Upper lobe of left lung (tissue), 4 donors: Measurements from ENCODE around the gene CYP51A1.

Experiments
- POLR2AphosphoS5 ChIP-seq, 2 donors: sonication (generic); formaldehyde crosslinking; IDR thresholded peaks; one replicate each; pipeline ENCODE4 v1.5.1; 2017; ENCODE audit warnings: antibody characterized with exemption in 2 of 2
- TF ChIP-seq, protein P1 (sequence below), 6 experiments: fragments of 450-650 bp in 4 of 6; fragments of 200-600 bp in 2 of 6; sonication (generic) in 2 of 6; IDR thresholded peaks; one replicate each; pipeline ENCODE4 v1.5.1; 2016 to 2019; ENCODE audit warnings: antibody characterized with exemption in 6 of 6

DNA sequence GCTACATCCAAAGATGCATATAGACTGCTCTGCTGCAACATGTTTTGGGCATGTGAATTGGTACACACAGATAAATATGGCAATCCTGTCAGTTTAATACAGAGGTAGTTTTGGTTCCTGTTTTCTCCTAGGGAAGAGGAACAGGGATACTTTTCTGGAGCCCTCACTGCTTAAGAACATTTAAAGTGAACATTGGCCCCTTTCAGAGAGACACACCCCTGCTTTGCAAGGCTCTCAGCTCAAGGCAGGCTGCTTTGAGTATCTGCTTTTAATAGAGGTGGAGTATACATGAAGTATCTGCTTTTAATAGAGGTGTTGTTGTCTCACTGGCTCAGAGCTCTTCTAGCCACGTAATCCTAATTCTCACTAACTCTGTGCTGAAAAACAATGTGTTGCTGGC is 38.9 kb downstream of the CYP51A1 start:
- TF ChIP-seq, protein P1, sequence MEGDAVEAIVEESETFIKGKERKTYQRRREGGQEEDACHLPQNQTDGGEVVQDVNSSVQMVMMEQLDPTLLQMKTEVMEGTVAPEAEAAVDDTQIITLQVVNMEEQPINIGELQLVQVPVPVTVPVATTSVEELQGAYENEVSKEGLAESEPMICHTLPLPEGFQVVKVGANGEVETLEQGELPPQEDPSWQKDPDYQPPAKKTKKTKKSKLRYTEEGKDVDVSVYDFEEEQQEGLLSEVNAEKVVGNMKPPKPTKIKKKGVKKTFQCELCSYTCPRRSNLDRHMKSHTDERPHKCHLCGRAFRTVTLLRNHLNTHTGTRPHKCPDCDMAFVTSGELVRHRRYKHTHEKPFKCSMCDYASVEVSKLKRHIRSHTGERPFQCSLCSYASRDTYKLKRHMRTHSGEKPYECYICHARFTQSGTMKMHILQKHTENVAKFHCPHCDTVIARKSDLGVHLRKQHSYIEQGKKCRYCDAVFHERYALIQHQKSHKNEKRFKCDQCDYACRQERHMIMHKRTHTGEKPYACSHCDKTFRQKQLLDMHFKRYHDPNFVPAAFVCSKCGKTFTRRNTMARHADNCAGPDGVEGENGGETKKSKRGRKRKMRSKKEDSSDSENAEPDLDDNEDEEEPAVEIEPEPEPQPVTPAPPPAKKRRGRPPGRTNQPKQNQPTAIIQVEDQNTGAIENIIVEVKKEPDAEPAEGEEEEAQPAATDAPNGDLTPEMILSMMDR (IDR thresholded peaks at IDR 0.05) = no peak
- TF ChIP-seq POLR2AphosphoS5 (IDR thresholded peaks at IDR 0.05) = no peak
